GM04503 (cell line): ENCODE results near the gene SIAH1.
"Not testable (repeated sequence)": the region's sequence is repeated elsewhere in the genome, so short reads cannot be mapped to it uniquely, and the experiment has no call there.

Experiments used
- DNase-seq: peaks from one replicate; pipeline ENCODE4 v3.0.0-alpha.2; 2012; ENCODE audit warnings: low read depth

The SIAH1 gene

DNA sequence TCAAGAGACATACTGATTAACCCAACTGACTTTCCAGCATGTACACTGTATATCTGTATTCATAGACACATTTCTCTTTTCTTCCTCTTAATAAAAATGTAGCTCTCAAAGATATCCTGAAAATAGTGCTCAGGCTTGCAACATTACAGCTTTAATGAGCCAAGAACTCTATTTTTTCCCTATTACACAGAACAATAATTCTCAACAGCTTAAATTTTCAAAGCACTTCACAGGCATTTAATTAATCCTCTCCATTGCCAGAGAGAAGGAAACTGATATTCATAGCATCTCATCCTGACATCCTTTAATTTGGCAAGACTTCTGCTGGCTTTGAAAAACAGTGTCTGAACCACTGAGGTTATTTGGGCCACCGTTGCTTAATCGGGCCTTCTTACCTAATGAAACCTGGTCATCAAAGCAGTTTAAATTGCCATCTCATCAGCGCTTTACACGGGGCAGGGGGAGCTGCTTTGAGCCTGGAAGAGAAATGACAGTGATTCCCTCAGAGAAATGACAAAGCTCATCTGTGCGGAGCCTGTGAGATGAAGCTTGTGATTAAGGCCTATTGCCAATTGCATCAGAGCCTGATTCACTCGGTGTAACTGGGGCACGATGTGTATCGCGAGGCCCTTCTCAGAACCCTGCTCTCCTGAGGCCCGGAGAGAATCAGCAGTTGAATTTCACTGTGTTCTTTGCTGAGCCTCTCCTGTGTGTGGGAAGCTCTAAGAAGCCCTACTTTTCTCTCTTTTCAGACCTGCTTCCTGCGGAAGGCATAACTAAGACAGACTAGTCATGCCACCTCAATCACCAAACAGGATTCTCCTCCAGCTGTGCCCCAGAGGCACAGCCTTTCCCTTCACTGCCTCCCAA lies 8.5 kb upstream of the SIAH1 start:
- DNase-seq = no peak

DNA sequence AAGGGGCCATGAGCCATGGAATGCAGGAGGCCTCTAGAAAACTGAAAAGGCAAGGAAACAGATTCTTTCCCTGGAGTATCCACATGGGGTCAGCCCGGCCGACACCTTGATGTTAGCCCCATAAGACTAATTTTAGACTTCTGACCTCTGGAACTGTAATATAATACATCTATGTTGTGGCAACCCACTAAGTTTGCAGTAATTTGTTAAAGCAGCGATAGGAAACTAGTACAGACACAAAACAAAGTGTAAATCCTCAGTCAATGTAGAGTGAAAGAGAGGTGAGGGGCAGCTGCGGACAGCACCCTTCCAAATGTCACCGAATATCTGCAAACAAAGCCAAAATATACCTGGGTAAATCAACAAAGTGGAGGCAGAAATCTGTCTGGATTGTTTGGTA lies 7.2 kb upstream of the SIAH1 start:
- no peak for DNase-seq

DNA sequence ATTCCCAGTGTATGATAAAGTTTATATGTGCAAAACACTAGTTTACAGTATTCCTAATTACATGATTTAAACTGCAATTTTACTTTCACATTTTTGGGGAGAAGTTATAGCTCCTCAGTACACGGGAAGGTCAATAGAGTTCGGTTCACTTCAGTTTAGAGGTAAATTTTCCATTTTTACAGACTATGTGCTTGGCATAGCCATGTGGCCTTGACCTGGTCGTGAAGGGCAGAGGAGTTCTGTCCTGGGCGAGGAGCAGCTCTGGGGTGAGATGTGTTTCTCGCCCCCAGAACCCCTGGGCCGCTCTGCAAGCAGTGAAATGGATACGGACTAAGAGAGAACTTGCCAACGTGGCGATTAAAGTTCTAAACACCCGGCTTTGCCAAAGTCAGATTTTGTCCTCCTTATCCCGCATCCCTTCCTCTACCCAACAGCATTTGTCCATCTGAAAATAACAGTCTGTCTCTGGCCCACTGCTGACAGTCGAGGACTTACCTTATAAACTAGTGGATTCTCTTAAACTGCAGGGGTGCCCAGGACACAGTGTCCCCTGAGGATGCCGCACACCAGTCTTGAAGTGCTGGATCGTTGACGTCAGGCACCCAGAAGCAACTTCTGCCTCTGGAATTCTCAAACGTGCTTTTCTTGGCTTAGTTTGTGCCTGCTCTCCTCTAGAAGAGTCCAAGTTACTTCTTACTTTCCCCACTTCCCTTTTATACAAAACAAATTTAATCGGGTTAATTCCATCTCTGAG lies 1.5 kb upstream of the SIAH1 start:
- no peak for DNase-seq

DNA sequence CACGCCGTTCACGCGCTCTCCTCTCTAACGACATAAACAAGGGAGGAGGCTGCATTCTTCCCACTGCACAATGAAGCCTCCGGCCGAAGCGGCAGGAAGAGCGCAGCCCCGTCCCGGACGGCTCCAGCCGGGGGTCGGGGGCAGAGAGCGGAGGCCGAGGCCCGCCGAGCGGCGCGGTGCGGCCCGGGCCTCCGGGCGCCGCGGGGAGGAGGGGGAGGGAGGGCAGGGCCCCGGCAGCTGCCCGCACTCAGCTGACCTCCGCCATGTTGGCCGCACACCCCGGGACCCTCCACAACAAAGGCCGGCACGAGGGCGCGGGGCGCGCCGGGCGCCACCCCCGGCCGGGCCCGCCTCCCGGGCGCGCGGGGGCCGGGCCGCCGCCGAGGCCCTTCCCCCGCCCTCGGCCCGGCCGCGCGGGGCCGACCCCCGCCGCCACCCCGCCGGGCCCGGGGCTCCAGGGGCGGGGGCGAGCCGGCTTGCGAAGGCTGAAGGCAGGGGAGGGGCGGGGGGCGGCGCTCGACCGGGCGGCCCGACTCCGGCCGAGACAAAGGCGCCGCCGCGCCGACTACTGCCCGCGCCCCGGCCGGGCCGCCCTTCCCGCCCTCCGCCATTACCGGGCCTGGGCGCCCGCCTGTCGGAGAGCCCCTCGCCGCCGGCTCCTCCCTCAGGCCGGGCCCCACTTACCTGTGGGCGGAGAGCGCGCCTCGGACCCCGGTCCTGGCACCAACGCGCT lies 527 bp downstream of the SIAH1 start:
- DNase-seq = no peak

DNA sequence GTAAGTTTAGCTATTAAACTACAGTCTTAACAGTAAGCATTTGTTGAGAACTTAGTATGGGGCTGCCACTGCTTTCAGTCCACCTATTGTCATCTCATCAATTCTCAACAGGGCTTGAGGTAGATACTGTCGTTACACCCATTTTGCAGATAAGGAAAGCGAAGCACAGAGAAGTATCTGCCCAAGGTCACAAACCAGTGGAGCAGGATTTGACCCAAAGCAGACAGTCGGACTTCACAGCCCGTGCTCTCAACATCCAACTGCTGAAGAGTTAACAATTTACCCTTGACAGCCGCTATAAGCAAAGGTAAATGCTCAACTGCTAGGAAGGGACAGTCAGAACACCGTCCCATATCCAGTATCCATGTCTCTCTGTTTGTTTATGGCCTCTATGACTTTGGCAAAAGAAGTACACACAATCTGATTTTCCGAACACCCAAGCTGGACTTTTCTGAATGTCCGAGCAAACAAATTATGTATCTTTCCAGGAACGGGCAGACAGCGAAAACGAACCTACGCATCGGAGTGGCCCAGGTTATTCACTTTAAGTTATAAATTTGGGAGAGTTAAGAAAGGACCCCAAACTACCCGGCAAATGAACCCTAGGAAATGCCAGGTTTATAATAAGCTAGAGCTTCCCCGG lies 1.2 kb downstream of the SIAH1 start:
- no peak for DNase-seq

DNA sequence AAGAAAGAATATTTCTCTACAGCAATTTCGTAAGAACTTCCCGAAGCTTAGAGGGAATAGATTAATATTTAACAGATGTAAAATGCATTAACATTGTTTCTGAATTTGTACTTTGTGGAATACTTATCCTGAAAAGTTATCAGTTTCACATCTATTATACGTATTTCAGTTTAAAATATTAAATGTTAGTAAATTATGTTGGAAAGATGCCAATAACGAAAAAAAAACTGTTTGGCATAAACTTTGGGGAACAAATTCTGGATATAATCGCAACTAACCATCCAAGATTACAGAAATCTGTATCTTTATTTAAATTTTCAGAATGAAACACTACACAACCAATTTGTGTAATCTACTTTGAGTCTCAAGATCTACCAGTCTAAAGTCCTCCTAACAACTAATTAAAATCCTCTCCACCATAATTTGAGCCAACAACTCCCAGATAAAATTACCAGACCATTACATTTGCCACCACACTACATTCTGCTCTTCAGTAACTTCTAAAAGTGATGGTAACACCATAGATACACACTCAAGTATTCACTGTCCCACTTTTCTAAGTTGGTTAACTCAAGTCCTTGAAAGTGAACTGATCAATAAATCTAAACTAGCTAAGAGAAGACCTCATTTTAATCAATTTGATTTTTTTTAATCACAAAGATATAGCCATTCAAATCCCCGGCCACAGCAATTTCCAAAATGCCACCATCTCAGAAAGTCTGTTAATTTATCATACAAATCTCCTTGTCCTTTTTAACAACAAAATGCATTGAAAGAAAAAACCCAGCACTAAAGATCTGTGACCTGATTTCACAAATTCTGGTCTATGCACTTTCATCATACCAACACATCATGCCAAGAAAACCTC lies 2.0 kb downstream of the SIAH1 start:
- DNase-seq = no peak

DNA sequence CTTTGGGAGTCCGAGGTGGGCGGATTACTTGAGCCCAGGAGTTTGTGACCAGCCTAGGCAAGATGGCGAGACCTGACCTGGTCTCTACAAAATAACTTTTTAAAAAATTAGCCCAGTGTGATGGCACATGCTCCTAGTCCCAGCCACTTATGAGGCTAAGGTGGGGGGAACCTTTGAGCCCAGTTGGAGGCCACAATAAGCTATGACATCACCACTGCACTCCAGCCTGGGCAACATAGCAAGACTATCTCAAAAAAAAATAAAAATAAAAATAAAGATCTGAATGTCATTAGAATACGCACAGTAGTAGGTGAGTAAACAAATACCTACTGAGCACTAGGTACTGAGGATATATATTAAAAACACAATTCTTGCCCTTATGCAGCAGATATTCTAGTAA lies 3.1 kb downstream of the SIAH1 start:
- no peak for DNase-seq

DNA sequence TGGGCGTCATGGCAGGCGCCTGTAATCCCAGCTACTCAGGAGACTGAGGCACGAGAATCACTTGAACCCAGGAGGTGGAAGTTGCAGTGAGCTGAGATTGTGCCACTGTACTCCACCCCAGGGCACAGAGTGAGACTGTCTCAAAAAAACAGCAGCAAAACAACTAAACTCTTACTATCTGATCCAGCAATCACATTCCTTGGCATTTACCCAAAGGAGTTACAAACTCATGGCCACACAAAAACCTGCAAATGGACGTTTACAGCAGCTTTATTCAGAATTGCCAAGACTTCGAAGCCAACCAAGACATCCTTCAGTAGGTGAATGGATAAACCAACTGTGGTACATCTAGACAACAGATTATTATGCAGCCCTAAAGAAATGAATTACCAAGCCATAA lies 4.0 kb downstream of the SIAH1 start:
- DNase-seq = no peak

DNA sequence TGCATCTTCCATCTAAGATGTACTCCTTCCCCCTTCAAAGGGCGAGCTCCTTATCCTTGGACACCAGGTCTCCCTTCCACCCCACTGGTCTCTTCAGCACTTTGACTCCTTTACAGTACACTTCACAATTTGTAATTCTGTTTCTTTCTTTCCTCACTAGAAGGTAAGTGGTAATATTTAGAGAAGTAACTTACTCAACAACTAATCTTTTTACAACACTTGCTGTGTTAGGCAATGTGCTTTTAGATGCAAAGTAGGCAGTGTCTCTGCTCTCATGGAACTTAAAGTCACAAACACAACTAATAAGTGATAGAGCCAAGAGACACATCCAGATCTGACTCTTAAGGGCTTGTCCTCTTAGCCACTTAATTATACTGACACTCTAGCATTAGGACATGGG lies 6.4 kb downstream of the SIAH1 start:
- DNase-seq = no peak

DNA sequence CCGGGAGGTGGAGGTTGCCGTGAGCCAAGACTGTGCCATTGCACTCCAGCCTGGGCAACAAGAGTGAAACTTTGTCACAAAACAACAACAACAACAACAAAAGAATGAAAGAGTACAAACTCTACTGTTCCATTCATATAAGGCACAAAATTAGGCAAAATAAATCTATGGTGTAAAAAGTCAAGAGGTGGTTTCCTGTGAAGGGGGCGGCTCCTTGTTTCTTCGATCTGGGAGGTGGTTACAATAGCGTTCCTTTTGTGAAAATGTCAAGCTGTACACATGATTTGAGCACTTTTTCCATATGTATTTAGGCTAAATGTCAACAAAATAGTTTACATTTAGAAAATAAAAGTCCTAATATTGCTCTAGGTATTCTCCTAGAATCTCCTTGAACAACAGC lies 6.9 kb downstream of the SIAH1 start:
- no peak for DNase-seq

DNA sequence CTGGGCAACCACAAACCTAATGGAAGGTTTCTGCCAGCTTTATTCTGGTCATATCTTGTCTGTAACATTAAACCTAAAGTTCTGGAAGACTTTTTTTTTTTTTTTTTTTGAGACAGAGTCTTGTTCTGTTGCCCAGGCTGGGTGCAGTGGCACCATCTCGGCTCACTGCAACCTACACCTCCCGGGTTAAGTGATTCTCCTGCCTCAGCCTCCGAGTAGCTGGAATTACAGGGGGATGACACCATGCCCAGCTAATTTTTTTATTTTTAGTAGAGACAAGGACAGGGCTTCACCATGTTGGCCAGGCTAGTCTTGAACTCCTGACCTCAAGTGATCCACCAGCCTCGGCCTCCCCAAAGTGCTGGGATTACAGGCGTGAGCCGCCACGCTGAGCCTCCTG lies 7.9 kb downstream of the SIAH1 start:
- not testable (repeated sequence) for DNase-seq

DNA sequence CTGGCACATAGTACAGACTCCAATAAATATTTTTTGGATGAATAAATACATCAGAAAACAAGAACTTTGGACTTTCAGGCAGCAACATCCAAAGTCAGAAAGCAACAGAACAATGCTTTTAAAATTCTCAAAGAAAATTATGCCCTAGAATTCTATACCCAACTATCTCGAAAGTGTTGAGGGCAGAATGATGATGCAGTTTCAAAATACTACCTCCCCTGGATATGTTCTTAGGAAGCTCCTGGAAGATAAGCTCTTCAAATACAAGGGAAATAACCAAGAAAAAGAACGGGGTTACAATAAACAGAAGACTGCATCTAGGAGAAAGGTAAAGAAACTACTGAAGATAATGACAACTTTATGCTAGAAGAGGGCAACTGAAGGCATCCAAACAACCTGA lies 11.0 kb downstream of the SIAH1 start:
- DNase-seq = no peak

DNA sequence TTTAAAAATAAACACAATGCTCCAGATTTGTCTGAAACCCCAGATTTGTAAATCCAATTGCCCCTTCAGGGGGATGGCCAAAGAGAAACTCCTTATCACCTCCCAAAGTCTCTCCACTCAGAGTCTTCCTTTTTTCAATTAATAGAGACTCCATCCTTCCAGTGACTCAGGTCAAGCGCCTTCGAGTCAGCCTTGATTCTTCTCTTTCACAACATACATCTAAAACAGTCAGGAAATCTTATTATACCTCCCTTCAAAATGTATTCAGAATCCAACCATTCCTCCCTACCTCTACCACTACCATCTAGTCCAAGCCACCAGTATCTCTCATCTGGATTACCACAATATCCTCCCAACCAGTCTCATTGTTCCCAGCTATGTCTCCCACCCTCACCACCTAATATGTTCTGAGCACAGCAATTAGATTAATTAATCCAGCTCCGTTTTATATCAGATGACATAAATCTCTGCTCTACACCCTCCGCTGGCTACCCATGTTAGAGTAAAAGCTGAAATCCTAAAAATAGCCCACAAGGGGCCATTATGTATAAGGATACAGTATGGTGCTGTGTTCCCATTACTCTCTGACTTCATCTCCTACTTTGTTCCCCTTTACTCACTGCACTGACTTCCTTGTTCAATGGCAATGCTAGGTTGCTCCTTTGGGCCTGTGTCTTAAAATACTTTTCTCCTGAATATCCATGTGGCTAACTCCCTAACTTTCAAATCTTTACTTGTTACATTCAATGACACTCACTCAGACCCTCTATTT lies 11.8 kb downstream of the SIAH1 start:
- no peak for DNase-seq

DNA sequence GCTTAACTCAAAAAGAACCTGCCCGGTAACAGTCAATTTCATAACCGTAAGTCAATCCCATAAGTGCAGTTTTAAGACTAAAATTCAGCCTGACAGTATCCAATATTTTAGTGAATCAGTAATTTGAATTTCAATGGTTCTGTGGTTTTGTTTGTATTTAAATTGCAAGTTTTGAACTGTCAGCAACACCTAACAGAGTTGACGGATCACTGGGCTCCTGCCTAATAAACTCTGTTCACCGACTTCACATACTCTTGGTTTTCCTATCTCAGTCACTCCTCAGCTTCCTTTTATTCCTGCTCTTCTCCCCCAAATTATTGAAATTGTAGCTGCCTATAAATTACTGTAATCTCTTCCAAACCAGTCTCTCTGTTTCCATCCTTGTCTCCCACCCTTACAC lies 12.5 kb downstream of the SIAH1 start:
- DNase-seq = no peak

DNA sequence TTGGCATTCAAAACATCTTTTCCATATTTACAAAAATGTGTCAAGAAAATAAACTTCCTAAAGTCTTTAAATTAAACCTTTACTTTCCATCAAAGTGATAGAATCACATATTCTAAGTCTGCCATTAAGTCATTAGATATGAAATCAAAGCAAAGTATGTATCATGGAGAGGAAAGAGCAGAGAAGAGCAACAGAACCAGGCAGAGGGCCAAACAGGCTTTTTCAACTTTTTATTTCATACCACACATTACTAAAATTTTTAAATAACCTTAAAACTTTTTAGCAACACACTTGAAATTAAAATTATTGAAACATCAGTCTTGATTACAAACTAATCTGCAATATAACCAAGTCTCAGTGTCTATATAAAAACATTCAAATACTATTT lies 13.8 kb downstream of the SIAH1 start:
- DNase-seq = no peak

DNA sequence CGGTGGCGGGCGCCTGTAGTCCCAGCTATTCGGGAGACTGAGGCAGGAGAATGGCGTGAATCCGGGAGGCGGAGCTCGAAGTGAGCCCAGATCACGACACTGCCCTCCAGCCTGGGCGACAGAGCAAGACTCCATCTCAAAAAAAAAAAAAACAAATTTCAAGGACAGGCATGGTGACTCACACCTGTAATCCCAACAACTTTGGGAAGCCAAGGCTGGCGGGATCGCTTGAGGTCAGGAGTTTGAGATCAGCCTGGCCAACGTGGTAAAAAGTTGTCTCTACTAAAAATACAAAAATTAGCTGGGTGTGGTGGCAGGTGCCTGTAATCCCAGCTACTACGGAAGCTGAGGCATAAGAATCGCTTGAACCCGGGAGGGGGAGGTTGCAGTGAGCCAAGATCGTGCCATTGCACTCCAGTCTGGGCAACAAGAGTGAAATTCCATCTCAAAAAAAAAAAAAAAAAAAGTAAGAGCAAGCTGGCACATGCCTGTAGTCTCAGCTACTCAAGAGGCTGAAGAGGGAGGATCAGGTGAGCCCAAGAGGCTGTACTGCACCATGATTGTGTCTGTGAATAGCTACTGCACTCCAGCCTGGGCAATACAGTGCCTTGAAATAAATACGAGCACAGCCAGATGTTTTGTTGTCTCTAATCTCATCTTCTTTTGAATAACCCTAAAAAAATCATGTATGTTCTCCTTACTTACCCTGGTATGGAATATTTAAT lies 14.4 kb downstream of the SIAH1 start:
- not testable (repeated sequence) for DNase-seq

DNA sequence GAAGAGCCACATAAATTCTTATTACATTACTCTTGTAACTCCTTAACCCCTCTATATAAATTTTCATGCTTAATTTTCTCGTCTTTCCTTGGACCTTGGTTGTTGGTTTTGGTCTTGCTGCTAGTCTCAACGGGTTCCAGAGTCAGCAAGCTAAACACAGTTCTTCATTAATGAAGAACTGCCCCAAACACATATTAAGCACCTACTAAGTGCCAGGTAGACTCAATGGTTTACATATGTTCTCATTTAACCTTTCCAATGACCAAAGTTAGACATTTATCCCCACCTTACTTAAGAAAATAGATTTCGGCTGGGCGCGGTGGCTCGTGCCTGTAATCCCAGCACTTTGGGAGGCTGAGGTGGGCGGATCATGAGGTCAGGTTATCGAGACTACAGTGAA lies 15.0 kb downstream of the SIAH1 start:
- no peak for DNase-seq

DNA sequence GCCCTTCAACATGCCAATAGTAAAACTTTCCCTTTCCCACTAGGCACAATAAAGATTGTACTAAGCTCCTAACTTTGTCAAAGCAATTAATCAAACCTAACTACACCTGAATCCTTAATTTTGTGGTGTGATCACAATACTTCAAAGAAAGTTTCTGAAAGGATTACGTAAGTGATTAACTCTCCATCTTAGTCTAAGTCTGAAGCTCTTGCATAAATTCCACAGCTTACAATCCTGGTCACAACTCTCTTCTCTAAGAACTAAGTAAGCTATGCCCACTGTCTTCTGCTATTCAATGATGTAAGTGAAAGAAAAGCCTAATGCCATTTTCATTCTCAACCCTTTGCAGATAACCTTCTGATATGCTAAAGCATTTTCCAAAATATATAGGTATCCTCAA lies 15.4 kb downstream of the SIAH1 start:
- DNase-seq = no peak

DNA sequence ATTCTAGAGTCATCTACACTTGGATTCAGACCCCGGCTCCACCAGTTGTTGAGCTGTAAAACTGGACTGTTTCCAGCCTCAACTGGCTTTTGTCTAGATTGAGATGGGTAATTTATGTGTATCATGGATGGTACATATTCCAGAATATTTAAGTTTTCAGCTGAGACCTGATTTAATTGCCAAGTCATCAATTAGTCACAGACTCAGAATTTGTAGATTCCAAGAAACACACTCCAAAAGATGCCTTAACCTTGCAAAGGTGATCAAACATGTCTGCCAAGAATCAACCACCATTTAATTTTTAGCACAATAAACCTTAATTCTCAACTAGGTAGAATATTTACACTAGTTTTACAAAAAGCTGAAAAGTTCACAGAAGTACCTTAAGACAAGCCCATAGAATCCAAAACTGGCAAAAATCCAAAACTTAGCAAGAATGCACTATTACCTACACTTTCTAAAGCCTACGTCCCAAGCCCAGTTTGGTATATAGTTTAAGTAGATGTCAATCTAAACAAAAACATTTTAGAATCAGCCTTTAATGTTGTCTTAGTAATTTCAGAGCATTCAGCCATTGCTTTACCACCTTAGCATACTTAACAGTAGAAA lies 17.7 kb downstream of the SIAH1 start:
- no peak for DNase-seq
